A673 (cell line): ENCODE data around the gene MTCH2. TPM values are rescaled to one million over a fixed set of nuclear protein-coding genes. Genes with fewer than 3 reads are reported as not detected.

ENCODE experiments used
- BruUV-seq: library from RNA; stranded (reverse); fragments of 400-500 nt; replicated peaks from 2 replicates; lab custom pipeline; 2021; lab: Mats Ljungman, UMichigan
- CTCF ChIA-PET: fragments of 300-600 bp; sonication (Branson Sonifier 250); formaldehyde crosslinking; loops from one replicate; lab custom pipeline; 2022; ENCODE audit warnings: antibody characterized with exemption; lab: Charles Lee
- POLR2A ChIA-PET: fragments of 300-600 bp; sonication (Branson Sonifier 250); formaldehyde crosslinking; loops from one replicate; lab custom pipeline; 2022; ENCODE audit warnings: antibody characterized with exemption; ENCODE audit not compliant: low non-redundant PET; lab: Charles Lee
- DNase-seq: peaks from one replicate; pipeline ENCODE4 v3.0.0-alpha.2; 2015; ENCODE audit warnings: low spot score
- H3K27ac ChIP-seq: fragments of 200-600 bp; sonication (generic); 2 replicates; pipeline ENCODE4 v1.5.1; 2016; ENCODE audit warnings: mixed run types, low read depth, mild to moderate bottlenecking, mixed read lengths, antibody characterized with exemption, low read length; ENCODE audit not compliant: poor library complexity, severe bottlenecking
- H3K27me3 ChIP-seq: fragments of 200-600 bp; sonication (generic); replicated peaks from 2 replicates; pipeline ENCODE4 v1.6.1; 2017; ENCODE audit warnings: mixed run types, low read depth, mild to moderate bottlenecking, mixed read lengths, antibody characterized with exemption, low read length; ENCODE audit not compliant: insufficient read depth, poor library complexity
- H3K36me3 ChIP-seq: fragments of 200-600 bp; sonication (generic); 2 replicates; pipeline ENCODE4 v1.6.1; 2016; ENCODE audit warnings: mixed run types, mild to moderate bottlenecking, mixed read lengths, antibody characterized with exemption, low read length; ENCODE audit not compliant: insufficient read depth, poor library complexity, severe bottlenecking
- H3K4me1 ChIP-seq: fragments of 200-600 bp; sonication (generic); 2 replicates; pipeline ENCODE4 v1.6.1; 2017; ENCODE audit warnings: mixed run types, mild to moderate bottlenecking, mixed read lengths, antibody characterized with exemption, low read length; ENCODE audit not compliant: insufficient read depth, poor library complexity, severe bottlenecking
- H3K4me3 ChIP-seq: fragments of 200-600 bp; sonication (generic); 2 replicates; pipeline ENCODE4 v1.5.1; 2016; ENCODE audit warnings: low read depth, mixed run types, mild to moderate bottlenecking, mixed read lengths, low read length; ENCODE audit not compliant: poor library complexity, severe bottlenecking
- H3K9me3 ChIP-seq: fragments of 200-600 bp; sonication (generic); 2 replicates; pipeline ENCODE4 v1.6.1; 2016; ENCODE audit warnings: mixed run types, low read depth, mild to moderate bottlenecking, mixed read lengths, antibody characterized with exemption, low read length; ENCODE audit not compliant: poor library complexity, severe bottlenecking
- CTCF ChIP-seq: fragments of 300-800, 200-600 bp; sonication (generic); conservative IDR thresholded peaks from 2 replicates; pipeline ENCODE4 v1.5.1; 2017; ENCODE audit warnings: low read depth, mild to moderate bottlenecking, antibody characterized with exemption, low read length, moderate library complexity, mixed read lengths
- EZH2 ChIP-seq: fragments of 200-600 bp; sonication (generic); IDR thresholded peaks from 2 replicates; pipeline ENCODE4 v1.6.1; 2017; ENCODE audit warnings: borderline replicate concordance, low read depth, mild to moderate bottlenecking, mixed read lengths, antibody characterized with exemption, low read length; ENCODE audit not compliant: poor library complexity, severe bottlenecking
- intact Hi-C: fragments of 100-400 bp; cut with micrococcal nuclease; formaldehyde crosslinking; loops from one replicate; pipeline ENCODE4 v1.10.0; 2022; ENCODE audit not compliant: unreplicated experiment
- total RNA-seq: library from RNA; stranded (reverse); gene quantifications from 2 replicates; pipeline ENCODE4 v1.2.3, GENCODE V29; 2021

MTCH2 gene
- total RNA-seq, 1 experiment from 2014 or later: 382 TPM

DNA sequence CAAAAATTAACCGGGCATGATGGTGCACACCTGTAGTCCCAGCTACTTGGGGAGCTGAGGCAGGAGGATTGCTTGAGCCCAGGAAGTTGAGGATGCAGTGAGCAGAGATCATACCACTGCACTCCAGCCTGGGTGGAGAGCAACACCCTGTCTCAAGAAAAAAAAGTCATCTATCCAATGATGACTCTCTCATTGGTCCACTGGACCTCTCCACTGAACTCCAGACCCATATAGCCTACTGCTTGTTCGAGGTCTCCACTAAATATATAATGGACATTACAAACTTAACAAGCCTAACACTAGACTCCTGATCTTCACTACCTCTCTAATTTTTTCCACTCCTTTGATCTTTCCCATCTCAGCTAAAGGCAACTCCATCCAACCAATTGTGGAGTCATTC lies 33.5 kb upstream of the MTCH2 start:
- Histone ChIP-seq H3K27ac (no peak overlapping the region), H3K4me1 (no peaks in the 10 kb centered on the region), H3K9me3 (no peaks in the 10 kb centered on the region), H3K36me3 (no peaks in the 10 kb centered on the region), H3K27me3 (no peaks in the 10 kb centered on the region), H3K4me3 (no peak overlapping the region)
- ChIA-PET POLR2A (no interaction called here), CTCF (interaction anchor here (0.6 kb wide), 1 partner anchor 151 kb away, joined by 5 read pairs; no protein-coding TSS in a partner anchor)
- TF ChIP-seq EZH2: no peak
- no peak for TF ChIP-seq CTCF
- no TSS peak for BruUV-seq
- intact Hi-C loops: no loop called here
- DNase-seq: no peak

DNA sequence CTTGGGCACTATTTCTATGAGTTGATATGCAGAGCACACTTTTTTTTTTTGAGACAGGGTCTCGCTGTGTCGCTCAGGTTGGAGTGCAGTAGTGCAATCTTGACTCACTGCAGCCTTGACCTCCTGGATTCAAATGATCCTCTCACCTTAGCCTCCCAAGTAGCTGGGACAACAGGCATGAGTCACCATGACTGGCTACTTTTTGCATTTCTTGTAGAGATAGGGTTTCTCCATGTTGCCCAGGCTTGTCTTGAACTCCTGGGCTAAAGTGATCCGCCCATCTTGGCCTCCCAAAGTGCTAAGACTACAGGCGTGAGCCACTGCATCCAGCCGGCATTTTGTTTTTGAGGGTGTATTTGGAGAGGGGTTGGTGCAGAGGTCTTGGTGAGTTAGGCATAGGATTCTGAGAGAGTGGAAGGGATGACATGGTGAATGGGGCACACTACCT lies 29.9 kb upstream of the MTCH2 start:
- TF ChIP-seq EZH2 (no peak), CTCF (no peak)
- Histone ChIP-seq H3K36me3 (no peaks in the 10 kb centered on the region), H3K4me1 (no peaks in the 10 kb centered on the region), H3K9me3 (no peaks in the 10 kb centered on the region), H3K27me3 (no peaks in the 10 kb centered on the region), H3K27ac (no peak overlapping the region), H3K4me3 (no peak overlapping the region)
- intact Hi-C loops: no loop called here
- no TSS peak for BruUV-seq
- no peak for DNase-seq
- CTCF ChIA-PET: no interaction called here
- POLR2A ChIA-PET: no interaction called here

GRCh38 chr11:47669856-47670255 lies 27.5 kb upstream of the MTCH2 start:
- H3K36me3 ChIP-seq: no peaks in the 10 kb centered on the region
- H3K4me1 ChIP-seq: no peaks in the 10 kb centered on the region
- no peaks in the 10 kb centered on the region for H3K27me3 ChIP-seq
- no peak overlapping the region for H3K4me3 ChIP-seq
- no TSS peak for BruUV-seq
- DNase-seq: no peak
- intact Hi-C loops: no loop called here
- ChIA-PET POLR2A (interaction anchor here (0.6 kb wide), 1 partner anchor 354 kb away, joined by 3 read pairs; no protein-coding TSS in a partner anchor), CTCF (no interaction called here)
- no peak for TF ChIP-seq CTCF
- TF ChIP-seq EZH2: no peak
- H3K27ac ChIP-seq: no peak overlapping the region
- no peaks in the 10 kb centered on the region for H3K9me3 ChIP-seq
